IPS-18a (cell line): ENCODE data around the gene TTLL10.
"Not testable (repeated sequence)": the region's sequence is repeated elsewhere in the genome, so short reads cannot be mapped to it uniquely, and the experiment has no call there.

Source experiments
- H3K27ac ChIP-seq: one replicate; pipeline ENCODE4 v1.5.1; 2013; ENCODE audit warnings: low read length
- H3K27me3 ChIP-seq: one replicate; pipeline ENCODE4 v1.6.1; 2013; ENCODE audit warnings: mild to moderate bottlenecking, low read length; ENCODE audit not compliant: control insufficient read depth, insufficient read depth
- H3K36me3 ChIP-seq: one replicate; pipeline ENCODE4 v1.6.1; 2013; ENCODE audit warnings: low read depth, low read length; ENCODE audit not compliant: control insufficient read depth
- H3K4me1 ChIP-seq: one replicate; pipeline ENCODE4 v1.6.1; 2013; ENCODE audit warnings: low read depth, low read length; ENCODE audit not compliant: control insufficient read depth
- H3K4me3 ChIP-seq: one replicate; pipeline ENCODE4 v1.5.1; 2013; ENCODE audit warnings: low read length
- H3K9ac ChIP-seq: one replicate; pipeline ENCODE4 v1.6.1; 2013; ENCODE audit warnings: mild to moderate bottlenecking, low read length, moderate library complexity
- H3K9me3 ChIP-seq: one replicate; pipeline ENCODE4 v1.6.1; 2013; ENCODE audit warnings: low read depth, low read length; ENCODE audit not compliant: control insufficient read depth

The TTLL10 gene

GRCh38 chr1:1143636-1144035 is 30.0 kb upstream of the TTLL10 start:
- no peak overlapping the region for H3K9ac ChIP-seq
- H3K4me3 ChIP-seq: no peak overlapping the region
- no peaks in the 10 kb centered on the region for H3K9me3 ChIP-seq
- H3K27me3 ChIP-seq: no peaks in the 10 kb centered on the region
- no peaks in the 10 kb centered on the region for H3K4me1 ChIP-seq
- H3K36me3 ChIP-seq: no peaks in the 10 kb centered on the region
- H3K27ac ChIP-seq: no peak overlapping the region

GRCh38 chr1:1144122-1144842 is 29.4 kb upstream of the TTLL10 start:
- Histone ChIP-seq H3K9me3 (no peaks in the 10 kb centered on the region), H3K4me1 (no peaks in the 10 kb centered on the region), H3K9ac (peak overlapping the region; percentile 4), H3K4me3 (no peak overlapping the region), H3K27me3 (no peaks in the 10 kb centered on the region), H3K27ac (no peak overlapping the region), H3K36me3 (no peaks in the 10 kb centered on the region)

GRCh38 chr1:1144843-1145546 is 28.7 kb upstream of the TTLL10 start:
- H3K4me3 ChIP-seq: no peak overlapping the region
- no peaks in the 10 kb centered on the region for H3K27me3 ChIP-seq
- H3K9me3 ChIP-seq: no peaks in the 10 kb centered on the region
- peak overlapping the region; percentile 4 for H3K9ac ChIP-seq
- H3K36me3 ChIP-seq: no peaks in the 10 kb centered on the region
- H3K4me1 ChIP-seq: no peaks in the 10 kb centered on the region
- H3K27ac ChIP-seq: no peak overlapping the region

GRCh38 chr1:1145547-1145914 is 28.1 kb upstream of the TTLL10 start:
- no peaks in the 10 kb centered on the region for H3K27me3 ChIP-seq
- no peaks in the 10 kb centered on the region for H3K9me3 ChIP-seq
- H3K4me3 ChIP-seq: no peak overlapping the region
- H3K4me1 ChIP-seq: no peaks in the 10 kb centered on the region
- no peak overlapping the region for H3K27ac ChIP-seq
- no peak overlapping the region for H3K9ac ChIP-seq
- no peaks in the 10 kb centered on the region for H3K36me3 ChIP-seq

GRCh38 chr1:1146026-1146425 is 27.7 kb upstream of the TTLL10 start:
- Histone ChIP-seq H3K9ac (no peak overlapping the region), H3K4me3 (no peak overlapping the region), H3K27ac (no peak overlapping the region), H3K9me3 (no peaks in the 10 kb centered on the region), H3K27me3 (no peaks in the 10 kb centered on the region), H3K36me3 (no peaks in the 10 kb centered on the region), H3K4me1 (no peaks in the 10 kb centered on the region)

GRCh38 chr1:1146596-1146995 is 27.1 kb upstream of the TTLL10 start:
- Histone ChIP-seq H3K9me3 (no peaks in the 10 kb centered on the region), H3K9ac (no peak overlapping the region), H3K36me3 (no peaks in the 10 kb centered on the region), H3K27ac (no peak overlapping the region), H3K27me3 (no peaks in the 10 kb centered on the region), H3K4me1 (no peaks in the 10 kb centered on the region), H3K4me3 (no peak overlapping the region)

GRCh38 chr1:1148061-1148460 is 25.6 kb upstream of the TTLL10 start:
- H3K9me3 ChIP-seq: no peaks in the 10 kb centered on the region
- no peak overlapping the region for H3K27ac ChIP-seq
- no peaks in the 10 kb centered on the region for H3K27me3 ChIP-seq
- H3K36me3 ChIP-seq: no peaks in the 10 kb centered on the region
- H3K4me1 ChIP-seq: no peaks in the 10 kb centered on the region
- H3K4me3 ChIP-seq: no peak overlapping the region
- H3K9ac ChIP-seq: no peak overlapping the region

- Histone ChIP-seq H3K9ac (no peak overlapping the region), H3K4me3 (no peak overlapping the region), H3K36me3 (no peaks in the 10 kb centered on the region), H3K27ac (no peak overlapping the region), H3K9me3 (peaks cover 4% of the 10 kb centered on the region), H3K27me3 (no peaks in the 10 kb centered on the region), H3K4me1 (no peaks in the 10 kb centered on the region)
These were observed 25.1 kb upstream of the TTLL10 start for GRCh38 chr1:1148569-1148968.

GRCh38 chr1:1149416-1149815 is 24.3 kb upstream of the TTLL10 start:
- no peaks in the 10 kb centered on the region for H3K27me3 ChIP-seq
- H3K27ac ChIP-seq: no peak overlapping the region
- H3K9ac ChIP-seq: no peak overlapping the region
- H3K4me1 ChIP-seq: no peaks in the 10 kb centered on the region
- peaks cover 4% of the 10 kb centered on the region for H3K9me3 ChIP-seq
- no peak overlapping the region for H3K4me3 ChIP-seq
- no peaks in the 10 kb centered on the region for H3K36me3 ChIP-seq

- H3K4me1 ChIP-seq: no peaks in the 10 kb centered on the region
- no peak overlapping the region for H3K4me3 ChIP-seq
- H3K36me3 ChIP-seq: no peaks in the 10 kb centered on the region
- H3K9ac ChIP-seq: no peak overlapping the region
- H3K27ac ChIP-seq: no peak overlapping the region
- H3K9me3 ChIP-seq: peaks cover 4% of the 10 kb centered on the region
- no peaks in the 10 kb centered on the region for H3K27me3 ChIP-seq
These were observed 23.6 kb upstream of the TTLL10 start for GRCh38 chr1:1150100-1150499.

GRCh38 chr1:1151306-1151705 is 22.4 kb upstream of the TTLL10 start:
- Histone ChIP-seq H3K9ac (no peak overlapping the region), H3K9me3 (peaks cover 4% of the 10 kb centered on the region), H3K4me3 (no peak overlapping the region), H3K27me3 (no peaks in the 10 kb centered on the region), H3K27ac (no peak overlapping the region), H3K36me3 (no peaks in the 10 kb centered on the region), H3K4me1 (no peaks in the 10 kb centered on the region)

GRCh38 chr1:1152431-1152830 is 21.2 kb upstream of the TTLL10 start:
- H3K4me3 ChIP-seq, H3K27ac ChIP-seq, H3K27me3 ChIP-seq, H3K4me1 ChIP-seq, H3K9ac ChIP-seq, H3K9me3 ChIP-seq, H3K36me3 ChIP-seq: not testable (repeated sequence)
